HG03439 (cell line): ENCODE measurements around the gene RPL39L.

ENCODE experiments used
- ATAC-seq: cut with Tn5 transposase; IDR thresholded peaks from one replicate; pipeline ENCODE4 v1.9.1; 2021; ENCODE audit warnings: mild to moderate bottlenecking, moderate library complexity; ENCODE audit not compliant: unreplicated experiment

Gene RPL39L

GRCh38 chr3:187101184-187102072 lies 37.9 kb downstream of the RPL39L start:
- ATAC-seq = no peak

GRCh38 chr3:187098923-187099512 lies 40.3 kb downstream of the RPL39L start:
- no peak for ATAC-seq

GRCh38 chr3:187093320-187093719 lies 46.0 kb downstream of the RPL39L start:
- no peak for ATAC-seq

- ATAC-seq = no peak
Observed at GRCh38 chr3:187088701-187089100, 50.6 kb downstream of the RPL39L start.

GRCh38 chr3:187086831-187087230 lies 52.5 kb downstream of the RPL39L start:
- ATAC-seq = no peak

GRCh38 chr3:187085933-187086332 lies 53.4 kb downstream of the RPL39L start:
- no peak for ATAC-seq

- no peak for ATAC-seq
Observed at GRCh38 chr3:187085021-187085666, 54.2 kb downstream of the RPL39L start.

GRCh38 chr3:187084580-187084979 lies 54.7 kb downstream of the RPL39L start:
- ATAC-seq = no peak

GRCh38 chr3:187084126-187084525 lies 55.2 kb downstream of the RPL39L start:
- ATAC-seq = no peak

GRCh38 chr3:187082758-187083375 lies 56.4 kb downstream of the RPL39L start:
- ATAC-seq = no peak

GRCh38 chr3:187080799-187081450 lies 58.4 kb downstream of the RPL39L start:
- ATAC-seq = no peak

- no peak for ATAC-seq
Observed at GRCh38 chr3:187079090-187080022, 59.9 kb downstream of the RPL39L start.

- ATAC-seq = no peak
Observed at GRCh38 chr3:187077537-187077936, 61.8 kb downstream of the RPL39L start.

GRCh38 chr3:187077085-187077484 lies 62.2 kb downstream of the RPL39L start:
- no peak for ATAC-seq

- no peak for ATAC-seq
Observed at GRCh38 chr3:187076297-187076696, 63.0 kb downstream of the RPL39L start.

- no peak for ATAC-seq
Observed at GRCh38 chr3:187074846-187075245, 64.5 kb downstream of the RPL39L start.

GRCh38 chr3:187073581-187074098 lies 65.7 kb downstream of the RPL39L start:
- no peak for ATAC-seq

- ATAC-seq = no peak
Observed at GRCh38 chr3:187072511-187072910, 66.8 kb downstream of the RPL39L start.

- ATAC-seq = no peak
Observed at GRCh38 chr3:187072102-187072501, 67.2 kb downstream of the RPL39L start.
